ENCODE measurements around the gene STAT5B. TPM values are rescaled to one million over a fixed set of nuclear protein-coding genes. Genes with fewer than 3 reads are reported as not detected.
"Not testable (repeated sequence)": the region's sequence is repeated elsewhere in the genome, so short reads cannot be mapped to it uniquely, and the experiment has no call there.

Gene STAT5B
- total and polyA plus RNA-seq, 11 donors: 13.0 to 51.9 (median 31.4) TPM

DNA sequence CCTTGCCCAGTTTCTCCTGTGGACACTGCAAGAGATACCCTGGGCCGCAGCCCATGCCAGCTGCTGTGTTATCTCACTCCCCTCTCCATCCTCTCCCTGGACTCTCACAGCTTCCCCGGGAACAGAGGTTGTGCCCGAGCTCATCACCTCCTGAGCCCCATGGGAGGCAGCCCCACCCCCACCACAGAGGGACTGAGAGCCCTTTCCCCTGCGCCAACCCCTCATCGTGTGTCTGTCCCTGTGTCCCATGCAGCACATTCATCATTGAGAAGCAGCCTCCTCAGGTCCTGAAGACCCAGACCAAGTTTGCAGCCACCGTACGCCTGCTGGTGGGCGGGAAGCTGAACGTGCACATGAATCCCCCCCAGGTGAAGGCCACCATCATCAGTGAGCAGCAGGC lies 24.8 kb upstream of the STAT5B start:
- no peak overlapping the region for H3K4me3 ChIP-seq
- no peaks in the 10 kb centered on the region for H3K27me3 ChIP-seq
- no peak overlapping the region for H3K27ac ChIP-seq
- 87 to 91% (median 88%) methylated on average over 8 to 9 of the region's 9 CpGs for WGBS, 4 donors
- no peak for ATAC-seq
- intact Hi-C loops (cut with DNase I): no loop called here
- no peaks in the 10 kb centered on the region for H3K9me3 ChIP-seq
- DNase-seq: no peak
- peaks cover 0 to 84% (median 60%) of the 10 kb centered on the region in 9 donors for H3K36me3 ChIP-seq
- no peaks in the 10 kb centered on the region for H3K4me1 ChIP-seq
- TF ChIP-seq, protein P1, sequence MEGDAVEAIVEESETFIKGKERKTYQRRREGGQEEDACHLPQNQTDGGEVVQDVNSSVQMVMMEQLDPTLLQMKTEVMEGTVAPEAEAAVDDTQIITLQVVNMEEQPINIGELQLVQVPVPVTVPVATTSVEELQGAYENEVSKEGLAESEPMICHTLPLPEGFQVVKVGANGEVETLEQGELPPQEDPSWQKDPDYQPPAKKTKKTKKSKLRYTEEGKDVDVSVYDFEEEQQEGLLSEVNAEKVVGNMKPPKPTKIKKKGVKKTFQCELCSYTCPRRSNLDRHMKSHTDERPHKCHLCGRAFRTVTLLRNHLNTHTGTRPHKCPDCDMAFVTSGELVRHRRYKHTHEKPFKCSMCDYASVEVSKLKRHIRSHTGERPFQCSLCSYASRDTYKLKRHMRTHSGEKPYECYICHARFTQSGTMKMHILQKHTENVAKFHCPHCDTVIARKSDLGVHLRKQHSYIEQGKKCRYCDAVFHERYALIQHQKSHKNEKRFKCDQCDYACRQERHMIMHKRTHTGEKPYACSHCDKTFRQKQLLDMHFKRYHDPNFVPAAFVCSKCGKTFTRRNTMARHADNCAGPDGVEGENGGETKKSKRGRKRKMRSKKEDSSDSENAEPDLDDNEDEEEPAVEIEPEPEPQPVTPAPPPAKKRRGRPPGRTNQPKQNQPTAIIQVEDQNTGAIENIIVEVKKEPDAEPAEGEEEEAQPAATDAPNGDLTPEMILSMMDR (IDR thresholded peaks at IDR 0.05): no peak
- no peak for TF ChIP-seq POLR2A (IDR thresholded peaks at IDR 0.05)

DNA sequence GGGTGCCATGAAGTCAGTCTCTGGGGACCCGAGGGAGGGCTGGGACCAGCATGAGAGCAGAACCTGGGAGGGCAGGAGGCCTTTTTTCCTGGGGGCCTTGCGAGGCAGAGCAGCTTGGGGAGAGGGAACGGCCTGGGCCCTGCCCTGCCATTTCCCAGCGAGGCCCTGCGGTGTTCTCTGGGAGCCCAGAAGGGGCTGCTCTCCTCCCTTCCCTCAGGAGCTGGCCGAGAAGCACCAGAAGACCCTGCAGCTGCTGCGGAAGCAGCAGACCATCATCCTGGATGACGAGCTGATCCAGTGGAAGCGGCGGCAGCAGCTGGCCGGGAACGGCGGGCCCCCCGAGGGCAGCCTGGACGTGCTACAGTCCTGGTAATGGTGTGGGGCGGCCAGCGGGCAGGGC lies 23.7 kb upstream of the STAT5B start:
- ATAC-seq; H3K27me3 ChIP-seq; DNase-seq; H3K27ac ChIP-seq; intact Hi-C loops (cut with DNase I); H3K4me3 ChIP-seq; H3K4me1 ChIP-seq; H3K9me3 ChIP-seq: not testable (repeated sequence)
- peaks cover 0 to 84% (median 63%) of the 10 kb centered on the region in 9 donors for H3K36me3 ChIP-seq
- 94 to 100% methylated on average over 2 of the region's 17 CpGs; no CpG with 5 or more reads in 2 of the 4 donors for WGBS, 4 donors

DNA sequence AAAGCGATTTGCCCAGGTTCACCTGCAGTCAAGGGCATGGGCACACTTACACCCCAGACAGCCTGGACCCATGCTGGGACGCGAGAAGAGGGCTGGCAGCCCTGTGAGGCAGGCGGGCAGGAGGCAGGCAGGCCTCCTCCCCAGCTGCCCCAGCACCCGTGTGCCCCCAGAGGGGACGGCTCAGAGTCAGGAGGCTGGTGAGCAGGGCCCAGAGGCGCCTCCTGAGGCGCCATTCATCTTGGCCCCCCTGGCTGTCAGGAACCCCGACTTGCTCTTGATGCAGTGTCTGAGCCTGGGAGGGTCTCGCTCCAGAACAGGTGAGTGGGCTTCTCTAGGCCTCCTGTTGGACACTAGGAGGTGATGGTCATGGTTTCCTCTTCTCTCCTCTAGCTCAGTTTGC lies 23.2 kb upstream of the STAT5B start:
- H3K4me3 ChIP-seq; H3K4me1 ChIP-seq; H3K27ac ChIP-seq; intact Hi-C loops (cut with DNase I); ATAC-seq; H3K27me3 ChIP-seq; DNase-seq; H3K9me3 ChIP-seq: not testable (repeated sequence)
- H3K36me3 ChIP-seq: peaks cover 0 to 84% (median 60%) of the 10 kb centered on the region in 9 donors
- WGBS, 4 donors: 95 to 100% (median 97%) methylated on average over 4 to 10 of the region's 10 CpGs

DNA sequence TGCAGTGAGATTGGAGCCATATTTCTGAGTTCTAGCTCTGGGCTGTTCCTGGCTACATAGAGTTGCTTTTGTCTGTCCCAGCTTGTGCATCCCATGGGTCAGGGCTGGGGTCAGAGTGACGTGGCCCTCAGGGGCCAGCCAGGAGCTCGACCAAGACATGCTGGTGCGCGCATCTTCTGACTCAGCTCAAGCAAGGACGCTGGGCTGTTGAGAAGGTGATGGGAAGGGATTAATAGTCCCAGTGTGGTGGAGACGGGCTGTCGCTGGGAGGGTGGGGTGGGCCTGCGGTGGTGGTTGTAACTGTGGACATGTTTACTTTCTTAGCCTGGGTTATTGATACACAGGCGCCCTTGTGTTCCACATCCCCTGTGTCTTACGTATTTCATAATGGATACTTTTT lies 21.6 kb upstream of the STAT5B start:
- Histone ChIP-seq H3K36me3 (peaks cover 0 to 84% (median 54%) of the 10 kb centered on the region in 9 donors), H3K4me1 (peaks cover 0 to 14% (median 0%) of the 10 kb centered on the region in 12 donors)
- ATAC-seq; H3K4me3 ChIP-seq; intact Hi-C loops (cut with DNase I); H3K27ac ChIP-seq; H3K27me3 ChIP-seq; H3K9me3 ChIP-seq; DNase-seq: not testable (repeated sequence)
- WGBS, 4 donors: 93 to 99% (median 96%) methylated on average over 5 to 10 of the region's 10 CpGs

DNA sequence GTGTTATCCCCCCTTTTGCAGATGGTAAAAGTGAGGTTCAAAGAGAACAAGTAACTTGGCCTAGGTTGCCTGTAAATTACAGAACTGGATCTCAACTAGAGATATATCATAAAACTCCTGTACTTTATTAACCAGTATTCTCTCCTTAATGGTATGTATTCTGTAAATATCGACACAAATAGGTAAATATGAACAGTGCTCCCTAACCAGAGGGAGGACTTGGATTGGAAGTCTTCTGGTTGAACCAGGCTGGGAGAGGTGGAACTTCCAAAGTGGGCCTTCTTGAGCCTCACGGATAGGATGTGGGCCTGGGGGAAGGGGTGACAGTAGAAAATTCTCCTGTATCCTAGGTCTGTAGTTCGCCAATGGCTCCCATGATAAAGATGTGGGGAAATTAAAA lies 19.8 kb upstream of the STAT5B start:
- 92 to 96% (median 95%) methylated on average over 3 of the region's 3 CpGs for WGBS, 4 donors
- TF ChIP-seq, protein P1 (IDR thresholded peaks at IDR 0.05): no peak
- no peak for TF ChIP-seq POLR2A (IDR thresholded peaks at IDR 0.05)
- peaks cover 0 to 82% (median 43%) of the 10 kb centered on the region in 9 donors for H3K36me3 ChIP-seq
- no peak for ATAC-seq
- H3K27ac ChIP-seq: no peak overlapping the region
- no peak for DNase-seq
- intact Hi-C loops (cut with DNase I): no loop called here
- no peak overlapping the region for H3K4me3 ChIP-seq
- no peaks in the 10 kb centered on the region for H3K27me3 ChIP-seq
- H3K4me1 ChIP-seq: peaks cover 0 to 28% (median under 1%) of the 10 kb centered on the region in 12 donors
- H3K9me3 ChIP-seq: no peaks in the 10 kb centered on the region
